HepG2 (cell line): ENCODE results near the gene IKZF3. TPM values are rescaled to one million over a fixed set of nuclear protein-coding genes. Genes with fewer than 3 reads are reported as not detected.

Experiments used
- ADNP ChIP-seq: sonication (generic); formaldehyde crosslinking; IDR thresholded peaks from 2 replicates; pipeline ENCODE4 v1.4.0; 2020; ENCODE audit warnings: missing genetic modification reagents
- CBFB ChIP-seq: sonication (generic); formaldehyde crosslinking; IDR thresholded peaks from 2 replicates; pipeline ENCODE4 v1.4.0; 2020; ENCODE audit warnings: missing genetic modification reagents
- CCDC6 ChIP-seq: sonication (generic); formaldehyde crosslinking; IDR thresholded peaks from 2 replicates; pipeline ENCODE4 v1.8.1; 2022; ENCODE audit warnings: mild to moderate bottlenecking, missing genetic modification reagents, moderate library complexity
- GABPB1 ChIP-seq: IDR thresholded peaks from 2 replicates; pipeline ENCODE4 v1.6.1; 2016; ENCODE audit warnings: mild to moderate bottlenecking, missing genetic modification reagents, moderate library complexity, missing compliant biosample characterization
- HNF4A ChIP-seq: sonication (generic); formaldehyde crosslinking; IDR thresholded peaks from 2 replicates; pipeline ENCODE4 v1.4.0; 2020; ENCODE audit warnings: missing genetic modification reagents
- HNRNPL ChIP-seq: fragments of 200-400 bp; formaldehyde crosslinking; IDR thresholded peaks from 2 replicates; pipeline ENCODE4 v1.6.1; 2017; ENCODE audit warnings: mild to moderate bottlenecking, low read depth, low read length
- JUNB ChIP-seq: sonication (generic); formaldehyde crosslinking; IDR thresholded peaks from 2 replicates; pipeline ENCODE4 v1.8.0; 2022; ENCODE audit warnings: missing genetic modification reagents, mild to moderate bottlenecking, borderline replicate concordance
- MAF1 ChIP-seq: sonication (generic); formaldehyde crosslinking; IDR thresholded peaks from 2 replicates; pipeline ENCODE4 v1.5.0; 2020; ENCODE audit warnings: missing genetic modification reagents, borderline replicate concordance
- MAZ ChIP-seq, 2 experiments: sonication (generic) in 1 of 2; formaldehyde crosslinking in 1 of 2; IDR thresholded peaks; 2 replicates each; pipeline versions ENCODE4 v1.5.0 to v1.6.1; 2012 to 2020; ENCODE audit warnings: low read depth in 2 of 2, mild to moderate bottlenecking in 2 of 2, borderline replicate concordance in 1 of 2, improper control_type of control experiment in 1 of 2, low read length in 1 of 2, missing genetic modification reagents in 1 of 2, moderate library complexity in 1 of 2
- RERE ChIP-seq: IDR thresholded peaks from 2 replicates; pipeline ENCODE4 v1.6.1; 2016; ENCODE audit warnings: low read depth, missing genetic modification reagents, missing compliant biosample characterization
- REST ChIP-seq, 2 experiments: IDR thresholded peaks; 2 replicates each; pipeline ENCODE4 v1.6.1; 2011 to 2012; ENCODE audit warnings: low read length in 2 of 2, borderline replicate concordance in 1 of 2, low read depth in 1 of 2, mild to moderate bottlenecking in 1 of 2, moderate library complexity in 1 of 2
- TEAD3 ChIP-seq: optimal IDR thresholded peaks from 2 replicates; pipeline ENCODE3; 2016; ENCODE audit warnings: borderline replicate concordance
- THAP11 ChIP-seq: IDR thresholded peaks from 2 replicates; pipeline ENCODE4 v1.6.1; 2016; ENCODE audit warnings: missing biosample characterization, missing genetic modification reagents
- YY1 ChIP-seq: IDR thresholded peaks from 2 replicates; pipeline ENCODE4 v1.6.1; 2011; ENCODE audit warnings: low read length, low read depth, moderate library complexity, mild to moderate bottlenecking; ENCODE audit not compliant: insufficient read depth, insufficient replicate concordance
- ZNF138 ChIP-seq: sonication (generic); formaldehyde crosslinking; IDR thresholded peaks from 2 replicates; pipeline ENCODE4 v1.5.0; 2020; ENCODE audit warnings: mild to moderate bottlenecking, low read depth, missing genetic modification reagents
- ZNF20 ChIP-seq: sonication (generic); formaldehyde crosslinking; IDR thresholded peaks from 2 replicates; pipeline ENCODE4 v1.4.0; 2020; ENCODE audit warnings: mild to moderate bottlenecking, moderate library complexity, missing genetic modification reagents
- ZNF207 ChIP-seq: fragments of 450-650 bp; IDR thresholded peaks from 2 replicates; pipeline ENCODE4 v1.6.1; 2016; ENCODE audit warnings: antibody characterized with exemption, borderline replicate concordance
- ZNF326 ChIP-seq: sonication (generic); formaldehyde crosslinking; IDR thresholded peaks from 2 replicates; pipeline ENCODE4 v1.4.0; 2020; ENCODE audit warnings: missing genetic modification reagents, borderline replicate concordance
- ZNF354B ChIP-seq: sonication (generic); formaldehyde crosslinking; IDR thresholded peaks from 2 replicates; pipeline ENCODE4 v1.8.0; 2022; ENCODE audit warnings: mild to moderate bottlenecking, missing genetic modification reagents
- ZNF773 ChIP-seq: sonication (generic); formaldehyde crosslinking; IDR thresholded peaks from 2 replicates; pipeline ENCODE4 v1.4.0; 2020; ENCODE audit warnings: missing genetic modification reagents, borderline replicate concordance
- polyA plus RNA-seq, 8 experiments: library from polyadenylated mRNA; depleted of rRNA in 3 of 8; stranded (reverse) in 7 of 8; unstranded in 1 of 8; fragments of >200 nt; fragmentation: Illumina TruSeq in 4 of 8; extraction: Trizol in 4 of 8; gene quantifications; 2 replicates each; pipeline versions ENCODE4 v1.2.1 to v1.2.3, GENCODE V29; 2011 to 2016; ENCODE audit warnings: low read depth in 4 of 8, missing spikeins in 1 of 8, mixed read lengths in 1 of 8; ENCODE audit not compliant: insufficient read depth in 1 of 8
- total RNA-seq, 5 experiments: library from RNA; depleted of rRNA; stranded (reverse); fragments of >200 nt; fragmentation: Illumina TruSeq; extraction: Trizol; gene quantifications; 2 replicates each; pipeline ENCODE4 v1.2.3, GENCODE V29; 2016; ENCODE audit warnings: low read depth in 1 of 5

The IKZF3 gene
- total and polyA plus RNA-seq, 2 of the 13 experiments (the other 11 are each of a cell fraction or from before 2014, with no cell fraction given), result not detected

GRCh38 chr17:39730095-39730921 is 133.8 kb downstream of the IKZF3 start, which contains the start of gene MIEN1 (continued):
- TF ChIP-seq HNF4A (CRISPR knock-in tag) (peak; percentile 31; the same call in 1 of the 2 replicates), HNRNPL (no peak), MAF1 (CRISPR knock-in tag) (peak; percentile 83; the same call in 1 of the 2 replicates), ZNF773 (CRISPR knock-in tag) (no peak), REST (IDR thresholded peaks at IDR 0.05; ENCODE audit: borderline replicate concordance in 1 of 2, low read depth in 1 of 2, low read length in 2 of 2) (no peak), ZNF326 (CRISPR knock-in tag) (no peak), TEAD3 (CRISPR knock-in tag) (peak; percentile 69), JUNB (CRISPR knock-in tag) (no peak), ADNP (CRISPR knock-in tag) (0 out of 2 replicates have a peak, but pooled peaks have one; percentile 53), RERE (no peak), MAZ (IDR thresholded peaks at IDR 0.05; ENCODE audit: borderline replicate concordance, low read depth, low read length) (peak; percentile 95; the same call in 1 of the 2 replicates), MAZ (CRISPR knock-in tag; IDR thresholded peaks at IDR 0.05; ENCODE audit: low read depth) (peak; percentile 96), GABPB1 (peak; percentile 94), THAP11 (CRISPR knock-in tag) (peak; percentile 84), CBFB (CRISPR knock-in tag) (peak; percentile 88), ZNF138 (no peak), ZNF354B (CRISPR knock-in tag) (peak; percentile 90; the same call in 1 of the 2 replicates), CCDC6 (CRISPR knock-in tag) (peak; percentile 60; the same call in 1 of the 2 replicates), ZNF20 (CRISPR knock-in tag) (no peak), ZNF207 (no peak), YY1 (peak; percentile 82)
